Measurements from ENCODE around the gene CST6. TPM values are rescaled to one million over a fixed set of nuclear protein-coding genes. Genes with fewer than 3 reads are reported as not detected.

The CST6 gene
- total and polyA plus RNA-seq, 2 of the 13 experiments (the other 11 are each of a cell fraction or from before 2014, with no cell fraction given): not detected

GRCh38 chr11:66022401-66023185 is 10.8 kb downstream of the CST6 start (continued):
- TF ChIP-seq ELF1 (CRISPR knock-in tag; IDR thresholded peaks at IDR 0.05) (0 out of 2 replicates have a peak, but pooled peaks have one; percentile 27), ZBTB1 (CRISPR knock-in tag; IDR thresholded peaks at IDR 0.05; ENCODE audit: borderline replicate concordance) (no peak), ZNF121 (CRISPR knock-in tag; IDR thresholded peaks at IDR 0.05) (no peak), ZBTB39 (CRISPR knock-in tag; IDR thresholded peaks at IDR 0.05) (no peak), TAF15 (IDR thresholded peaks at IDR 0.05; ENCODE audit: low read depth, low read length, poor library complexity, severe bottlenecking) (no peak), ERF (CRISPR knock-in tag; IDR thresholded peaks at IDR 0.05) (no peak), FOXA1 (IDR thresholded peaks at IDR 0.05) (no peak), FOXA1 (CRISPR knock-in tag; IDR thresholded peaks at IDR 0.05) (no peak), FOSL2 (CRISPR knock-in tag; IDR thresholded peaks at IDR 0.05) (no peak), ZBTB7B (CRISPR knock-in tag; IDR thresholded peaks at IDR 0.05) (peak; percentile 23; the same call in 1 of the 2 replicates), ELF3 (CRISPR knock-in tag; IDR thresholded peaks at IDR 0.05) (no peak; the same call in 1 of the 2 replicates), IKZF1 (IDR thresholded peaks at IDR 0.05) (no peak), ZBTB14 (CRISPR knock-in tag; IDR thresholded peaks at IDR 0.05) (0 out of 2 replicates have a peak, but pooled peaks have one; percentile 26), EEA1 (CRISPR knock-in tag; IDR thresholded peaks at IDR 0.05; ENCODE audit: borderline replicate concordance) (no peak), PAX8 (CRISPR knock-in tag; IDR thresholded peaks at IDR 0.05; ENCODE audit: borderline replicate concordance) (no peak), PATZ1 (CRISPR knock-in tag; IDR thresholded peaks at IDR 0.05) (peak; percentile 47; the same call in 1 of the 2 replicates), DPF2 (CRISPR knock-in tag; IDR thresholded peaks at IDR 0.05; ENCODE audit: borderline replicate concordance, low read depth) (no peak), ZNF644 (CRISPR knock-in tag; IDR thresholded peaks at IDR 0.05; ENCODE audit: low read depth) (no peak), ZFP90 (CRISPR knock-in tag; IDR thresholded peaks at IDR 0.05; ENCODE audit: borderline replicate concordance) (peak; percentile 72; the same call in 1 of the 2 replicates), CTCF (CRISPR knock-in tag; IDR thresholded peaks at IDR 0.05) (peak; percentile 95)

All from HepG2 (cell line).